ENCODE measurements around the gene LAMA2. TPM values are rescaled to one million over a fixed set of nuclear protein-coding genes. Genes with fewer than 3 reads are reported as not detected.

Gene LAMA2
- total and polyA plus RNA-seq, 2 of the 13 experiments (the other 11 are each of a cell fraction or from before 2014, with no cell fraction given), result 0.11 to 0.28 TPM

DNA sequence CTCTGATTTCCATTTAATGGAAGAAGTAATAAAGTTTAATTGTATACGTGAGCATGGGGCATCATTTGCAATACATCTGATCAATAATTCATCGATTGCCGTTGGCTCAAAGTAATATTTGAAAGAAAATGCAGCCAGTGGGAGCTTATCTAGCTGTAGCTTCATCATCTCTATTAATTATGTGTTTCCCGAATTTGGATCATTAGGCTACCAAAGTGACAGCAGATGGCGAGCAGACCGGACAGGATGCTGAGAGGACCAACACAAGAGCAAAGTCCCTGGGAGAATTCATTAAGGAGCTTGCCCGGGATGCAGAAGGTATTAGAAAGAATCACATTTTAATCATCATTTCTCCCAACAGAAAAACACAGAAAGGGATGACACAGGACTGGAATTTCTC is 500.0 kb downstream of the LAMA2 start:
- in situ Hi-C loops (cut with HindIII; ENCODE audit: extremely low pct_ligation_motif_present, low pct_unique_long_range_greater_than_20kb), result no loop called here
- BruUV-seq (replicated peaks), result no TSS peak
- CTCF ChIA-PET (ENCODE audit: low intra/inter-chr PET ratio, low total read pairs), result no interaction called here
- H3K27ac ChIP-seq (ENCODE audit: extremely low read length, insufficient read depth, low read length), result no peak overlapping the region
- no peak for ATAC-seq
- no peaks in the 10 kb centered on the region for H3K9me3 ChIP-seq (ENCODE audit: low read length)
- H3K4me2 ChIP-seq (ENCODE audit: low read depth, low read length), result no peak overlapping the region
- POLR2A ChIA-PET, result no interaction called here
- H3K4me1 ChIP-seq (ENCODE audit: insufficient read depth, low read length), result no peaks in the 10 kb centered on the region
- intact Hi-C loops (cut with micrococcal nuclease; ENCODE audit: unreplicated experiment), result no loop called here
- no peak for FAIRE-seq
- H3K79me2 ChIP-seq (ENCODE audit: insufficient read depth, low read length), result no peaks in the 10 kb centered on the region
- WGBS (ENCODE audit: low lambda C conversion rate), result 5% methylated on average over 7 of the region's 7 CpGs
- no peak overlapping the region for H3K9ac ChIP-seq (ENCODE audit: insufficient read depth, low read depth, low read length)
- H2AFZ ChIP-seq (ENCODE audit: low read length), result no peak overlapping the region
- no peaks in the 10 kb centered on the region for H3K27me3 ChIP-seq (ENCODE audit: control insufficient read depth in 1 of 2, insufficient read depth in 2 of 2, low read length in 2 of 2)
- H3K4me3 ChIP-seq (replicated peaks in 1 of 3; ENCODE audit: insufficient read depth in 1 of 3, low read depth in 2 of 3, low read length in 3 of 3), result no peak overlapping the region
- H3K36me3 ChIP-seq (replicated peaks in 1 of 2; ENCODE audit: control insufficient read depth in 1 of 2, insufficient read depth in 2 of 2, low read length in 2 of 2), result no peaks in the 10 kb centered on the region
- no peaks in the 10 kb centered on the region for H4K20me1 ChIP-seq (ENCODE audit: insufficient read depth, low read length)
- TF ChIP-seq ELF4 (CRISPR knock-in tag; IDR thresholded peaks at IDR 0.05; ENCODE audit: borderline replicate concordance) (no peak), ATF7-NPFF (CRISPR knock-in tag; IDR thresholded peaks at IDR 0.05; ENCODE audit: low read depth) (no peak), ZNF879 (CRISPR knock-in tag; IDR thresholded peaks at IDR 0.05) (no peak), CEBPG (CRISPR knock-in tag; IDR thresholded peaks at IDR 0.05) (no peak), JARID2 (CRISPR knock-in tag; IDR thresholded peaks at IDR 0.05; ENCODE audit: insufficient replicate concordance) (no peak), HNRNPK (IDR thresholded peaks at IDR 0.05; ENCODE audit: low read depth, low read length, poor library complexity, severe bottlenecking) (no peak), PAWR (CRISPR knock-in tag; IDR thresholded peaks at IDR 0.05; ENCODE audit: borderline replicate concordance) (no peak), IKZF4 (CRISPR knock-in tag; IDR thresholded peaks at IDR 0.05; ENCODE audit: borderline replicate concordance, low read depth, not compliant biosample characterization) (no peak), TEAD3 (CRISPR knock-in tag; optimal IDR thresholded peaks at IDR 0.05; ENCODE audit: borderline replicate concordance) (no peak), NONO (IDR thresholded peaks at IDR 0.05) (no peak), NONO (CRISPR knock-in tag; conservative IDR thresholded peaks at IDR 0.05) (no peak), PHB2 (IDR thresholded peaks at IDR 0.05; ENCODE audit: partially characterized antibody) (no peak), ZBTB42 (CRISPR knock-in tag; IDR thresholded peaks at IDR 0.05) (no peak), ZNF589 (CRISPR knock-in tag; conservative IDR thresholded peaks at IDR 0.05) (no peak), TCF7 (IDR thresholded peaks at IDR 0.05; ENCODE audit: low read depth) (no peak), SSRP1 (CRISPR knock-in tag; IDR thresholded peaks at IDR 0.05) (no peak)
- TF ChIP-seq, protein P1, sequence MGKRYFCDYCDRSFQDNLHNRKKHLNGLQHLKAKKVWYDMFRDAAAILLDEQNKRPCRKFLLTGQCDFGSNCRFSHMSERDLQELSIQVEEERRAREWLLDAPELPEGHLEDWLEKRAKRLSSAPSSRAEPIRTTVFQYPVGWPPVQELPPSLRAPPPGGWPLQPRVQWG (CRISPR knock-in tag; IDR thresholded peaks at IDR 0.05; ENCODE audit: borderline replicate concordance, low read depth), result no peak
- TF ChIP-seq, protein P2, sequence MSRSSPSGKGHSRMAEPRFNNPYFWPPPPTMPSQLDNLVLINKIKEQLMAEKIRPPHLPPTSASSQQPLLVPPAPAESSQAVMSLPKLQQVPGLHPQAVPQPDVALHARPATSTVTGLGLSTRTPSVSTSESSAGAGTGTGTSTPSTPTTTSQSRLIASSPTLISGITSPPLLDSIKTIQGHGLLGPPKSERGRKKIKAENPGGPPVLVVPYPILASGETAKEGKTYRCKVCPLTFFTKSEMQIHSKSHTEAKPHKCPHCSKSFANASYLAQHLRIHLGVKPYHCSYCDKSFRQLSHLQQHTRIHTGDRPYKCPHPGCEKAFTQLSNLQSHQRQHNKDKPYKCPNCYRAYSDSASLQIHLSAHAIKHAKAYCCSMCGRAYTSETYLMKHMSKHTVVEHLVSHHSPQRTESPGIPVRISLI (CRISPR knock-in tag; IDR thresholded peaks at IDR 0.05; ENCODE audit: borderline replicate concordance), result no peak
- TF ChIP-seq, protein P3, sequence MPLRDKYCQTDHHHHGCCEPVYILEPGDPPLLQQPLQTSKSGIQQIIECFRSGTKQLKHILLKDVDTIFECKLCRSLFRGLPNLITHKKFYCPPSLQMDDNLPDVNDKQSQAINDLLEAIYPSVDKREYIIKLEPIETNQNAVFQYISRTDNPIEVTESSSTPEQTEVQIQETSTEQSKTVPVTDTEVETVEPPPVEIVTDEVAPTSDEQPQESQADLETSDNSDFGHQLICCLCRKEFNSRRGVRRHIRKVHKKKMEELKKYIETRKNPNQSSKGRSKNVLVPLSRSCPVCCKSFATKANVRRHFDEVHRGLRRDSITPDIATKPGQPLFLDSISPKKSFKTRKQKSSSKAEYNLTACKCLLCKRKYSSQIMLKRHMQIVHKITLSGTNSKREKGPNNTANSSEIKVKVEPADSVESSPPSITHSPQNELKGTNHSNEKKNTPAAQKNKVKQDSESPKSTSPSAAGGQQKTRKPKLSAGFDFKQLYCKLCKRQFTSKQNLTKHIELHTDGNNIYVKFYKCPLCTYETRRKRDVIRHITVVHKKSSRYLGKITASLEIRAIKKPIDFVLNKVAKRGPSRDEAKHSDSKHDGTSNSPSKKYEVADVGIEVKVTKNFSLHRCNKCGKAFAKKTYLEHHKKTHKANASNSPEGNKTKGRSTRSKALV (CRISPR knock-in tag; IDR thresholded peaks at IDR 0.05), result no peak
- TF ChIP-seq, protein P4, sequence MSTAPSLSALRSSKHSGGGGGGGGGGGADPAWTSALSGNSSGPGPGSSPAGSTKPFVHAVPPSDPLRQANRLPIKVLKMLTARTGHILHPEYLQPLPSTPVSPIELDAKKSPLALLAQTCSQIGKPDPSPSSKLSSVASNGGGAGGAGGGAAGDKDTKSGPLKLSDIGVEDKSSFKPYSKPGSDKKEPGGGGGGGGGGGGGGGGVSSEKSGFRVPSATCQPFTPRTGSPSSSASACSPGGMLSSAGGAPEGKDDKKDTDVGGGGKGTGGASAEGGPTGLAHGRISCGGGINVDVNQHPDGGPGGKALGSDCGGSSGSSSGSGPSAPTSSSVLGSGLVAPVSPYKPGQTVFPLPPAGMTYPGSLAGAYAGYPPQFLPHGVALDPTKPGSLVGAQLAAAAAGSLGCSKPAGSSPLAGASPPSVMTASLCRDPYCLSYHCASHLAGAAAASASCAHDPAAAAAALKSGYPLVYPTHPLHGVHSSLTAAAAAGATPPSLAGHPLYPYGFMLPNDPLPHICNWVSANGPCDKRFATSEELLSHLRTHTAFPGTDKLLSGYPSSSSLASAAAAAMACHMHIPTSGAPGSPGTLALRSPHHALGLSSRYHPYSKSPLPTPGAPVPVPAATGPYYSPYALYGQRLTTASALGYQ (CRISPR knock-in tag; IDR thresholded peaks at IDR 0.05), result no peak
- no peak for DNase-seq (ENCODE audit: low spot score)

All from HepG2 (cell line).